ENCODE measurements around the gene ARHGEF1. TPM values are rescaled to one million over a fixed set of nuclear protein-coding genes. Genes with fewer than 3 reads are reported as not detected.
"Not testable (repeated sequence)": the region's sequence is repeated elsewhere in the genome, so short reads cannot be mapped to it uniquely, and the experiment has no call there.

The ARHGEF1 gene
- polyA plus RNA-seq, 1 donor (not counting 4 experiments of a cell fraction or from before 2014, with no cell fraction given), result 30.5 TPM

DNA sequence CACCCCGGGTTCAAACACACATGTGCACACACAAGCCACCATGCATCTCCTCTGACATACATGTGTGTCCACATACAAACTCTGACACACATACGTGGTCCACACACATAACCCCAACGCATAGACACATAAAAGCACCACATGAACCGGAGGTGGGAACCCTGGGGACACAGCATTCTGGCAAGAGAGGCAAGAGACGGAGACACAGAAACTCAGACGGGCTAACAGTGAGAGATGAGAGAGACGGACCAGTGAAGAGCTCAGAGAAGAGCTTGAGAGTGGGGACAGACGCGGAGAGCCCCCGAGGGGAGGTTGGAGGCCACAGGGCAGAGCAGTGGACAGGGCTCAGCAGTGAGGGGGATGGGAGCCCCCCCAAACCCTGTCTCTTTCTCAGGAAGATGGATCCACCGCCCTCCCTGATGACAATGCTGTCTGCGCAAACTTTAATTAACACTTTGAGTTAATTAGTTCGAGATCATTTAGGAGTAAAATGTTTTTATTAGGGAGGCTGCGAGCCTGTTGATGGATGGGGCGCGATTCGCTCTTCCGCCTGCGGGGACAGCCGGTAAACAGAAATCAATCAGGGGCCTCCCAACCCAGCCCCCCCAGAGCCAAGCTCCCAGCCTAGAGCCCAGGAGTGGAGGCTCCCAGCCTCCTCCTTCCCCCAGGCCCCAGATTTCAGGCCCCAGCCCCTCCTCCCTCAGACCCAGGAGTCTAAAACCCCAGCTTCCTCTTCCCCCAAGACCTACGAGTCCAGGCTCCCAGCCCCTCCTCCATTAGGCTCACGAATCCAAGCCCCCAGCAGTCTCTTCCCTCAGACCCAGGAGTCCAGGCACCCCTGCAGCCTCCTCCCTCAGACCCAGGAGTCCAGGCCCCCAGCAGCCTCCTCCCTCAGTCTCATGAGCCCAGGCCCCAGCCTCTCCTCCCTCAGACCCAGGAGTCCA is 54.8 kb downstream of the ARHGEF1 start:
- no peak overlapping the region for H3K4me2 ChIP-seq (ENCODE audit: control insufficient read depth, extremely low read depth, insufficient read depth, low read depth, low read length)
- FAIRE-seq, result no peak
- H2AFZ ChIP-seq (ENCODE audit: control insufficient read depth, low read length), result no peak overlapping the region
- no peak overlapping the region for H3K9ac ChIP-seq (ENCODE audit: control insufficient read depth, extremely low read depth, insufficient read depth, low read length)
- peaks cover 15% of the 10 kb centered on the region for H3K4me1 ChIP-seq (ENCODE audit: control insufficient read depth, extremely low read depth, insufficient read depth, low read length)
- no peaks in the 10 kb centered on the region for H3K9me1 ChIP-seq (ENCODE audit: control insufficient read depth, extremely low read depth, insufficient read depth, low read length)
- no peak overlapping the region for H3K27ac ChIP-seq (ENCODE audit: control insufficient read depth, insufficient read depth, low read length)
- H3K4me3 ChIP-seq (ENCODE audit: control insufficient read depth in 2 of 3, extremely low read depth in 1 of 3, insufficient read depth in 2 of 3, low read depth in 1 of 3, low read length in 3 of 3), result no peak overlapping the region
- H3K79me2 ChIP-seq (ENCODE audit: control insufficient read depth, insufficient read depth, low read length), result no peaks in the 10 kb centered on the region
- no peak for TF ChIP-seq EZH2 (IDR thresholded peaks at IDR 0.05; ENCODE audit: low read length)
- TF ChIP-seq, protein P1, sequence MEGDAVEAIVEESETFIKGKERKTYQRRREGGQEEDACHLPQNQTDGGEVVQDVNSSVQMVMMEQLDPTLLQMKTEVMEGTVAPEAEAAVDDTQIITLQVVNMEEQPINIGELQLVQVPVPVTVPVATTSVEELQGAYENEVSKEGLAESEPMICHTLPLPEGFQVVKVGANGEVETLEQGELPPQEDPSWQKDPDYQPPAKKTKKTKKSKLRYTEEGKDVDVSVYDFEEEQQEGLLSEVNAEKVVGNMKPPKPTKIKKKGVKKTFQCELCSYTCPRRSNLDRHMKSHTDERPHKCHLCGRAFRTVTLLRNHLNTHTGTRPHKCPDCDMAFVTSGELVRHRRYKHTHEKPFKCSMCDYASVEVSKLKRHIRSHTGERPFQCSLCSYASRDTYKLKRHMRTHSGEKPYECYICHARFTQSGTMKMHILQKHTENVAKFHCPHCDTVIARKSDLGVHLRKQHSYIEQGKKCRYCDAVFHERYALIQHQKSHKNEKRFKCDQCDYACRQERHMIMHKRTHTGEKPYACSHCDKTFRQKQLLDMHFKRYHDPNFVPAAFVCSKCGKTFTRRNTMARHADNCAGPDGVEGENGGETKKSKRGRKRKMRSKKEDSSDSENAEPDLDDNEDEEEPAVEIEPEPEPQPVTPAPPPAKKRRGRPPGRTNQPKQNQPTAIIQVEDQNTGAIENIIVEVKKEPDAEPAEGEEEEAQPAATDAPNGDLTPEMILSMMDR (optimal IDR thresholded peaks at IDR 0.05 in 1 of 3, IDR thresholded peaks at IDR 0.05 in 1 of 3, conservative IDR thresholded peaks at IDR 0.05 in 1 of 3; ENCODE audit: extremely low read depth in 1 of 3, insufficient read depth in 2 of 3, low read length in 3 of 3), result no peak
- dilution Hi-C loops (cut with MboI; ENCODE audit: extremely low pct_ligation_motif_present, low sequenced_read_pairs), result no loop called here
- no peaks in the 10 kb centered on the region for H3K9me3 ChIP-seq (ENCODE audit: control insufficient read depth, low read depth, low read length)
- no peaks in the 10 kb centered on the region for H3K36me3 ChIP-seq (ENCODE audit: control insufficient read depth in 2 of 2, extremely low read depth in 1 of 2, insufficient read depth in 2 of 2, low read length in 2 of 2)
- no peak for DNase-seq (ENCODE audit: low read depth, low spot score)
- H4K20me1 ChIP-seq (ENCODE audit: control insufficient read depth, extremely low read depth, insufficient read depth, low read length), result peaks cover 3% of the 10 kb centered on the region
- H3K27me3 ChIP-seq (ENCODE audit: control insufficient read depth, extremely low read depth, insufficient read depth, low read length), result peaks cover 65% of the 10 kb centered on the region

DNA sequence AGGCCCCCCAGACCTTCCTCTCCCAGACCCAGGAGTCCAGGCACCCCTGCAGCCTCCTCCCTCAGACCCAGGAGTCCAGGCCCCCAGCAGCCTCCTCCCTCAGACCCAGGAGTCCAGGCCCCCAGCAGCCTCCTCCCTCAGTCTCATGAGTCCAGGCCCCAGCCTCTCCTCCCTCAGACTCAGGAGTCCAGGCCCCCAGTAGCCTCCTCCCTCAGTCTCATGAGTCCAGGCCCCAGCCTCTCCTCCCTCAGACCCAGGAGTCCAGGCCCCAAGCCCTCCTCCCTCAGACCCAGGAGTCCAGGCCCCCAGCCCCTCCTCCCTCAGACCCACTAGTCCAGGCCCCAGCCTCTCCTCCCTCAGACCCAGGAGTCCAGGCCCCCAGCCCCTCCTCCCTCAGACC is 56.2 kb downstream of the ARHGEF1 start:
- H3K36me3 ChIP-seq (ENCODE audit: control insufficient read depth in 2 of 2, extremely low read depth in 1 of 2, insufficient read depth in 2 of 2, low read length in 2 of 2); H2AFZ ChIP-seq (ENCODE audit: control insufficient read depth, low read length); H3K4me2 ChIP-seq (ENCODE audit: control insufficient read depth, extremely low read depth, insufficient read depth, low read depth, low read length); dilution Hi-C loops (cut with MboI; ENCODE audit: extremely low pct_ligation_motif_present, low sequenced_read_pairs); DNase-seq (ENCODE audit: low read depth, low spot score); H3K9ac ChIP-seq (ENCODE audit: control insufficient read depth, extremely low read depth, insufficient read depth, low read length); H3K9me3 ChIP-seq (ENCODE audit: control insufficient read depth, low read depth, low read length); H3K4me3 ChIP-seq (ENCODE audit: control insufficient read depth in 2 of 3, extremely low read depth in 1 of 3, insufficient read depth in 2 of 3, low read depth in 1 of 3, low read length in 3 of 3); H4K20me1 ChIP-seq (ENCODE audit: control insufficient read depth, extremely low read depth, insufficient read depth, low read length); FAIRE-seq; H3K27ac ChIP-seq (ENCODE audit: control insufficient read depth, insufficient read depth, low read length); H3K79me2 ChIP-seq (ENCODE audit: control insufficient read depth, insufficient read depth, low read length); H3K9me1 ChIP-seq (ENCODE audit: control insufficient read depth, extremely low read depth, insufficient read depth, low read length): not testable (repeated sequence)
- peaks cover 15% of the 10 kb centered on the region for H3K4me1 ChIP-seq (ENCODE audit: control insufficient read depth, extremely low read depth, insufficient read depth, low read length)
- H3K27me3 ChIP-seq (ENCODE audit: control insufficient read depth, extremely low read depth, insufficient read depth, low read length), result peaks cover 51% of the 10 kb centered on the region
